Hair follicular keratinocyte (primary cell): Measurements from ENCODE around the gene SDCCAG8. TPM values are rescaled to one million over a fixed set of nuclear protein-coding genes. Genes with fewer than 3 reads are reported as not detected.

Source experiments
- total RNA-seq: library from RNA; depleted of rRNA; stranded (reverse); fragments of >200 nt; gene quantifications from 2 replicates; pipeline ENCODE4 v1.2.3, GENCODE V29; 2015

The SDCCAG8 gene
- total RNA-seq = 24.6 and 53.1 TPM in 2 replicates

DNA sequence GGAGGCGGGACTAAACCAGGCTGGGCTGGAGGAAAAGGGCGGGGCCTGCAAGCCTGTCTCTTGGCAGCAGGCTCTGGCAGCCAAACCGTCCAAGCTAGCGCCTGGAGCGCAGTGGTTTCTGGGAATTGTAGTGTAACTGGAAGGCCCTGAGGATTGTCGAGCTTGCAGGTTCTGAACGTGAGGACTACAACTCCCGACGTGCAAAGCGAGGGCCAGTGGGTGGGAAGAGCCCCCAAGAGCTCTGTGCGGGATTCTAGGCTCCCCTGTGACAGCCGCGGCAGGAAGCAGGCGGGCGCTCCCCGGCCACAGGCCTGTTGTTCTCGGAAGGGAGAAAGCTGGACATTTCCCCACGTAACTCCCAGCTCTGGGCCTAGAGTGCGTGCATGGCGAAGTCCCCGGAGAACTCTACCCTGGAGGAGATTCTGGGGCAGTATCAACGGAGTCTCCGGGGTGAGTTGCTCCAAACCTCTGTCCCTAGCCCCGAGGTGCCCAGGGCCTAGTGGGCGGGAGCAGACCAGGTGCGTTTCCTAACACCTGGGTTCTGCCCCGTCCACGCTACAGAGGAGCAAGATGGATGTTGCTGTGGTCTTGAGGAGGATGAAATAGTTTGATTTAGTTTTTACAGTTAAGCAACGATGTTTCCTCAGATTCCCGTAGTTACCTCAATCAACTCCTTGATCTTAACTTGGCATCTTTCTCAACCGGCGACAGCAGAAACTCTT, at the start of gene SDCCAG8:
SDCCAG8 (plus strand) TSS at position 251 of the 722 bp plus-strand sequence; CDS start at position 384, 133 bp downstream.

DNA sequence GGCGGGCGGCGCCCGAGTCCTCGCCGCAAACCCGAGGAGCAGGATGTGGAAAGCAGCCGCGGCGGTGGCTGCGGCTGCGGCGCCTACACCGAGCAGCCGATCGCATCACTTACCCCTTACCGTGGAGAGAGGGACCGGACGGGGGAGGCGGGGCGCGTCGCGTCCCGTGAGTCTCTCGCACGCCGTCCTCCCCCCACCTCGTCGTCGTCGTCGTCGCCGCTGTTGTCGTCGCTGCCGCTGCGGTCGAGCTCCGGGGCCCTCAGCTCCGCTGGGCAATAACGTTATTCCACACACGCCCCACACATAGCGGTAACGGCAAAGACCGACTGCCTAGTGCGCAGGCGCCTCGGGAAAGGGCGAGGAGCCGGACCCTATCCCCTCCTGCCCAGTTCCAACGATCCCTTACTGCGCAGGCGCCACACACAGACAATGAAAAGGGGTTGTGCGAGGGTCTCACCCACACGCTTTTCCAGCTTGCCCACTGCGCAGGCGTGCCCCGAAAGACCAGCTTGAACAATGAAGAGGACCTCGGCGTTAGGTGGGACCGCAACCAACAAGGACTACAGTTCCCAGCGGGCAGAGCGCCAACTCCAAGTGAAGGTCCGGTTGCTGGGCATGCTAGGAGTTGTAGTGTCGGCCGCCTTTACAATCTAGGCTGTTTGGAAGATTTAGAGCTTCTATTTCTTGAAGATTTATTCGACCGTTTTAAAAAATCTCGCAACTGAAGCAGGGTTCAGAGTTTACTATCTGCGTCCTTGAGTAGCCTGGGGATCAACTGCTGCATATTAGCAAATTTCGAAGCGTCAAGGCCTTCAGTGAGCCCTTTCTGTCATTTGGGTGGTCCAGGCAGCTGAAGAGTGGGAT, 682 bp upstream of the SDCCAG8 start, which contains the start of gene CEP170:
CEP170 (minus strand) TSS at position 355 of the 864 bp plus-strand sequence. CDS start 30,001 bp downstream, outside the sequence.

Other genes with a start within 250 kb of the SDCCAG8 start
- gene CEP170, start 760 bp upstream of the SDCCAG8 start, total RNA-seq = 27.7 and 50.3 TPM in 2 replicates